Smooth muscle cell (in vitro differentiated cells): Measurements from ENCODE around the gene RALGPS1. TPM values are rescaled to one million over a fixed set of nuclear protein-coding genes. Genes with fewer than 3 reads are reported as not detected.

Experiments used
- DNase-seq: peaks from one replicate; lab custom pipeline; 2025; ENCODE audit not compliant: unreplicated experiment; lab: John Stamatoyannopoulos, UW
- H2AFZ ChIP-seq: fragments of 200-600 bp; sonication (generic); 2 replicates; pipeline ENCODE4 v1.6.0; 2016; ENCODE audit warnings: antibody characterized with exemption, low read depth, mild to moderate bottlenecking
- H3F3A ChIP-seq: fragments of 200-600 bp; sonication (generic); 2 replicates; pipeline ENCODE4 v1.6.0; 2017; ENCODE audit warnings: antibody characterized with exemption, low read depth
- H3K27ac ChIP-seq: fragments of 200-600 bp; sonication (generic); 2 replicates; pipeline ENCODE4 v1.5.1; 2016; ENCODE audit warnings: low read depth, mild to moderate bottlenecking
- H3K27me3 ChIP-seq: fragments of 200-600 bp; sonication (generic); 2 replicates; pipeline ENCODE4 v1.6.1; 2016; ENCODE audit warnings: low read depth, mild to moderate bottlenecking
- H3K36me3 ChIP-seq: fragments of 200-600 bp; sonication (generic); 2 replicates; pipeline ENCODE4 v1.5.1; 2016; ENCODE audit warnings: low read depth
- H3K4me1 ChIP-seq: fragments of 200-600 bp; sonication (generic); 2 replicates; pipeline ENCODE4 v1.5.1; 2016; ENCODE audit warnings: low read depth
- H3K4me2 ChIP-seq: fragments of 200-600 bp; sonication (generic); 2 replicates; pipeline ENCODE4 v1.6.0; 2016; ENCODE audit warnings: mild to moderate bottlenecking
- H3K4me3 ChIP-seq: fragments of 200-600 bp; sonication (generic); 2 replicates; pipeline ENCODE4 v1.5.1; 2016; ENCODE audit warnings: mild to moderate bottlenecking
- H3K79me2 ChIP-seq: fragments of 200-600 bp; sonication (generic); 2 replicates; pipeline ENCODE4 v1.6.0; 2016; ENCODE audit warnings: low read depth, mild to moderate bottlenecking
- H3K9ac ChIP-seq: fragments of 200-600 bp; sonication (generic); 2 replicates; pipeline ENCODE4 v1.6.0; 2016; ENCODE audit warnings: low read depth
- H3K9me3 ChIP-seq: fragments of 200-600 bp; sonication (generic); replicated peaks from 2 replicates; pipeline ENCODE4 v1.5.1; 2016; ENCODE audit warnings: low read depth
- H4K20me1 ChIP-seq: fragments of 200-600 bp; sonication (generic); 2 replicates; pipeline ENCODE4 v1.6.0; 2016; ENCODE audit warnings: low read depth
- CTCF ChIP-seq: fragments of 200-600 bp; sonication (generic); IDR thresholded peaks from 2 replicates; pipeline ENCODE4 v1.5.1; 2017; ENCODE audit warnings: borderline replicate concordance, mild to moderate bottlenecking, antibody characterized with exemption; ENCODE audit not compliant: insufficient read depth, poor library complexity, severe bottlenecking
- WGBS: methylation state at CpG from one replicate; pipeline ENCODE4 v1.1.7; 2016; ENCODE audit warnings: low lambda C conversion rate; 5-methylcytosine and 5-hydroxymethylcytosine counted together
- polyA plus RNA-seq: library from polyadenylated mRNA; unstranded; fragments of >200 nt; fragmentation: Nextera tagmentation; extraction: Ambion mirVana; gene quantifications from 2 replicates; pipeline ENCODE4 v1.2.1, GENCODE V29; 2016
- total RNA-seq: library from RNA; depleted of rRNA; stranded (reverse); fragments of >200 nt; gene quantifications from 2 replicates; pipeline ENCODE4 v1.2.3, GENCODE V29; 2014

Gene RALGPS1
- total and polyA plus RNA-seq, 2 experiments from 2014 or later: 2.1 to 4.0 TPM

GRCh38 chr9:127185181-127185580 lies 270.6 kb downstream of the RALGPS1 start:
- H4K20me1 ChIP-seq: no peaks in the 10 kb centered on the region
- WGBS: 76% methylated on average over 5 of the region's 5 CpGs
- H3K79me2 ChIP-seq: no peaks in the 10 kb centered on the region
- H3K27me3 ChIP-seq: no peaks in the 10 kb centered on the region
- no peak overlapping the region for H3K4me2 ChIP-seq
- H3K4me3 ChIP-seq: no peak overlapping the region
- H3K4me1 ChIP-seq: no peaks in the 10 kb centered on the region
- H3K9ac ChIP-seq: no peak overlapping the region
- no peaks in the 10 kb centered on the region for H3K9me3 ChIP-seq
- H3K36me3 ChIP-seq: no peaks in the 10 kb centered on the region
- H2AFZ ChIP-seq: no peak overlapping the region
- TF ChIP-seq CTCF: no peak
- no peak overlapping the region for H3K27ac ChIP-seq
- DNase-seq: no peak
- no peaks in the 10 kb centered on the region for H3F3A ChIP-seq

GRCh38 chr9:127185931-127186781 lies 271.6 kb downstream of the RALGPS1 start:
- Histone ChIP-seq H3K36me3 (no peaks in the 10 kb centered on the region), H3K9me3 (no peaks in the 10 kb centered on the region), H3F3A (no peaks in the 10 kb centered on the region), H3K4me1 (peaks cover 3% of the 10 kb centered on the region), H3K27ac (peak overlapping the region; percentile 78), H3K27me3 (no peaks in the 10 kb centered on the region), H3K4me2 (peak overlapping the region; percentile 30), H3K79me2 (no peaks in the 10 kb centered on the region), H3K4me3 (no peak overlapping the region), H4K20me1 (no peaks in the 10 kb centered on the region), H3K9ac (no peak overlapping the region), H2AFZ (no peak overlapping the region)
- TF ChIP-seq CTCF: no peak
- 11% methylated on average over 11 of the region's 11 CpGs for WGBS
- peak; percentile 88 for DNase-seq

- Histone ChIP-seq H3K9ac (peak overlapping the region; percentile 15), H3K27me3 (no peaks in the 10 kb centered on the region), H3K4me1 (peaks cover 3% of the 10 kb centered on the region), H3K9me3 (no peaks in the 10 kb centered on the region), H4K20me1 (no peaks in the 10 kb centered on the region), H3K36me3 (no peaks in the 10 kb centered on the region), H3K4me2 (peak overlapping the region; percentile 30), H3F3A (no peaks in the 10 kb centered on the region), H3K27ac (peak overlapping the region; percentile 78), H2AFZ (no peak overlapping the region), H3K79me2 (no peaks in the 10 kb centered on the region), H3K4me3 (no peak overlapping the region)
- WGBS: 66% methylated on average over 7 of the region's 7 CpGs
- no peak for TF ChIP-seq CTCF
- no peak for DNase-seq
These were observed 272.2 kb downstream of the RALGPS1 start for GRCh38 chr9:127186806-127187205.
